ENCODE results near the gene TBC1D32. TPM values are rescaled to one million over a fixed set of nuclear protein-coding genes. Genes with fewer than 3 reads are reported as not detected.

Gene TBC1D32
- total RNA-seq, 5 donors from 2014 or later (not counting 1 experiment from before 2014, with no cell fraction given) = 8.2 to 20.2 (median 10.7) TPM

- ChIA-PET CTCF (interaction anchor here in 1 of 2 donors (0.6 kb wide), 1 partner anchor 827 kb away, joined by 3 read pairs; no protein-coding TSS in a partner anchor), POLR2A (no interaction called here)
- DNase-seq (no peak), ATAC-seq (replicated peaks in 1 of 4) (no peak)
- Mint-ChIP-seq H3K27me3 (no peaks in the 10 kb centered on the region), H3K36me3 (peaks cover 69% of the 10 kb centered on the region), H3K4me1 (no peaks in the 10 kb centered on the region), H3K4me3 (no peak overlapping the region), H3K27ac (no peak overlapping the region), H3K9me3 (peaks cover 20 to 40% (median 25%) of the 10 kb centered on the region in 3 donors)
- no peaks in the 10 kb centered on the region for H3K4me1 ChIP-seq (ENCODE audit: control insufficient read depth in 1 of 2, extremely low read depth in 1 of 2, insufficient read depth in 2 of 2, low read length in 2 of 2)
- H3K36me3 ChIP-seq (ENCODE audit: control insufficient read depth in 2 of 2, extremely low read depth in 1 of 2, insufficient read depth in 1 of 2, low read length in 1 of 2) = peaks cover 0 to 12% of the 10 kb centered on the region in 2 donors
- no peak overlapping the region for H3K27ac ChIP-seq (ENCODE audit: low read length)
- no peaks in the 10 kb centered on the region for H3K9me3 ChIP-seq
- H3K4me3 ChIP-seq (ENCODE audit: control insufficient read depth in 1 of 2, extremely low read depth in 1 of 2, low read length in 1 of 2) = no peak overlapping the region
- no CpG with 5 or more reads among the region's 2 CpGs for WGBS (ENCODE audit: insufficient coverage)
- H3K27me3 ChIP-seq (replicated peaks in 1 of 2; ENCODE audit: control insufficient read depth in 2 of 2, extremely low read depth in 1 of 2, insufficient read depth in 2 of 2, low read length in 1 of 2) = no peaks in the 10 kb centered on the region
These were observed 174.0 kb downstream of the TBC1D32 start for GRCh38 chr6:121160276-121160675.

- Mint-ChIP-seq H3K9me3 (peaks cover 25 to 42% (median 26%) of the 10 kb centered on the region in 3 donors), H3K36me3 (peaks cover 83% of the 10 kb centered on the region), H3K27me3 (no peaks in the 10 kb centered on the region), H3K27ac (no peak overlapping the region), H3K4me1 (no peaks in the 10 kb centered on the region), H3K4me3 (no peak overlapping the region)
- peaks cover 0 to 12% of the 10 kb centered on the region in 2 donors for H3K36me3 ChIP-seq (ENCODE audit: control insufficient read depth in 2 of 2, extremely low read depth in 1 of 2, insufficient read depth in 1 of 2, low read length in 1 of 2)
- no peak overlapping the region for H3K4me3 ChIP-seq (ENCODE audit: control insufficient read depth in 1 of 2, extremely low read depth in 1 of 2, low read length in 1 of 2)
- CTCF ChIA-PET = no interaction called here
- H3K27ac ChIP-seq (ENCODE audit: low read length) = no peak overlapping the region
- H3K9me3 ChIP-seq = no peaks in the 10 kb centered on the region
- POLR2A ChIA-PET = no interaction called here
- H3K4me1 ChIP-seq (ENCODE audit: control insufficient read depth in 1 of 2, extremely low read depth in 1 of 2, insufficient read depth in 2 of 2, low read length in 2 of 2) = no peaks in the 10 kb centered on the region
- DNase-seq (no peak), ATAC-seq (replicated peaks in 1 of 4) (no peak)
- no peaks in the 10 kb centered on the region for H3K27me3 ChIP-seq (replicated peaks in 1 of 2; ENCODE audit: control insufficient read depth in 2 of 2, extremely low read depth in 1 of 2, insufficient read depth in 2 of 2, low read length in 1 of 2)
These were observed 175.4 kb downstream of the TBC1D32 start for GRCh38 chr6:121158891-121159290.

GRCh38 chr6:121158438-121158837, 175.8 kb downstream of the TBC1D32 start:
- Histone ChIP-seq H3K27me3 (replicated peaks in 1 of 2; ENCODE audit: control insufficient read depth in 2 of 2, extremely low read depth in 1 of 2, insufficient read depth in 2 of 2, low read length in 1 of 2) (no peaks in the 10 kb centered on the region), H3K36me3 (ENCODE audit: control insufficient read depth in 2 of 2, extremely low read depth in 1 of 2, insufficient read depth in 1 of 2, low read length in 1 of 2) (peaks cover 0 to 12% of the 10 kb centered on the region in 2 donors), H3K9me3 (no peaks in the 10 kb centered on the region), H3K4me3 (ENCODE audit: control insufficient read depth in 1 of 2, extremely low read depth in 1 of 2, low read length in 1 of 2) (no peak overlapping the region), H3K4me1 (ENCODE audit: control insufficient read depth in 1 of 2, extremely low read depth in 1 of 2, insufficient read depth in 2 of 2, low read length in 2 of 2) (no peaks in the 10 kb centered on the region), H3K27ac (ENCODE audit: low read length) (no peak overlapping the region)
- ATAC-seq (replicated peaks in 1 of 4) (no peak), DNase-seq (no peak)
- no peaks in the 10 kb centered on the region for H3K27me3 Mint-ChIP-seq
- ChIA-PET CTCF (no interaction called here), POLR2A (no interaction called here)
- H3K27ac Mint-ChIP-seq = no peak overlapping the region
- H3K36me3 Mint-ChIP-seq = peaks cover 86% of the 10 kb centered on the region
- H3K4me3 Mint-ChIP-seq = no peak overlapping the region
- H3K9me3 Mint-ChIP-seq = peaks cover 25 to 42% (median 26%) of the 10 kb centered on the region in 3 donors
- H3K4me1 Mint-ChIP-seq = no peaks in the 10 kb centered on the region

- H3K4me1 ChIP-seq (ENCODE audit: control insufficient read depth in 1 of 2, extremely low read depth in 1 of 2, insufficient read depth in 2 of 2, low read length in 2 of 2) = no peaks in the 10 kb centered on the region
- H3K4me3 ChIP-seq (ENCODE audit: control insufficient read depth in 1 of 2, extremely low read depth in 1 of 2, low read length in 1 of 2) = no peak overlapping the region
- ATAC-seq (replicated peaks in 1 of 4) (no peak), DNase-seq (no peak)
- H3K27ac ChIP-seq (ENCODE audit: low read length) = no peak overlapping the region
- H3K27ac Mint-ChIP-seq = no peak overlapping the region
- ChIA-PET POLR2A (no interaction called here), CTCF (no interaction called here)
- H3K9me3 Mint-ChIP-seq = peaks cover 25 to 45% (median 28%) of the 10 kb centered on the region in 3 donors
- H3K9me3 ChIP-seq = no peaks in the 10 kb centered on the region
- H3K4me1 Mint-ChIP-seq = no peaks in the 10 kb centered on the region
- no CpG with 5 or more reads among the region's 1 CpG for WGBS (ENCODE audit: insufficient coverage)
- H3K4me3 Mint-ChIP-seq = no peak overlapping the region
- no peaks in the 10 kb centered on the region for H3K27me3 Mint-ChIP-seq
- H3K36me3 ChIP-seq (ENCODE audit: control insufficient read depth in 2 of 2, extremely low read depth in 1 of 2, insufficient read depth in 1 of 2, low read length in 1 of 2) = peaks cover 0 to 12% of the 10 kb centered on the region in 2 donors
- no peaks in the 10 kb centered on the region for H3K27me3 ChIP-seq (replicated peaks in 1 of 2; ENCODE audit: control insufficient read depth in 2 of 2, extremely low read depth in 1 of 2, insufficient read depth in 2 of 2, low read length in 1 of 2)
- H3K36me3 Mint-ChIP-seq = peaks cover 92% of the 10 kb centered on the region
These were observed 176.4 kb downstream of the TBC1D32 start for GRCh38 chr6:121157906-121158305.

GRCh38 chr6:121143476-121143875, 190.8 kb downstream of the TBC1D32 start:
- no peak overlapping the region for H3K27ac Mint-ChIP-seq
- no CpG with 5 or more reads among the region's 2 CpGs for WGBS (ENCODE audit: insufficient coverage)
- H3K36me3 Mint-ChIP-seq = peaks cover 28% of the 10 kb centered on the region
- H3K4me1 Mint-ChIP-seq = no peaks in the 10 kb centered on the region
- Histone ChIP-seq H3K9me3 (no peaks in the 10 kb centered on the region), H3K4me1 (ENCODE audit: control insufficient read depth in 1 of 2, extremely low read depth in 1 of 2, insufficient read depth in 2 of 2, low read length in 2 of 2) (no peaks in the 10 kb centered on the region), H3K27ac (ENCODE audit: low read length) (no peak overlapping the region), H3K36me3 (ENCODE audit: control insufficient read depth in 2 of 2, extremely low read depth in 1 of 2, insufficient read depth in 1 of 2, low read length in 1 of 2) (no peaks in the 10 kb centered on the region), H3K27me3 (replicated peaks in 1 of 2; ENCODE audit: control insufficient read depth in 2 of 2, extremely low read depth in 1 of 2, insufficient read depth in 2 of 2, low read length in 1 of 2) (no peaks in the 10 kb centered on the region), H3K4me3 (ENCODE audit: control insufficient read depth in 1 of 2, extremely low read depth in 1 of 2, low read length in 1 of 2) (no peak overlapping the region)
- ChIA-PET POLR2A (no interaction called here), CTCF (no interaction called here)
- DNase-seq (no peak), ATAC-seq (replicated peaks in 1 of 4) (no peak)
- H3K4me3 Mint-ChIP-seq = no peak overlapping the region
- H3K9me3 Mint-ChIP-seq = peaks cover 0 to 23% (median 17%) of the 10 kb centered on the region in 3 donors
- H3K27me3 Mint-ChIP-seq = no peaks in the 10 kb centered on the region

- Mint-ChIP-seq H3K27me3 (no peaks in the 10 kb centered on the region), H3K9me3 (peaks cover 0 to 20% (median 14%) of the 10 kb centered on the region in 3 donors), H3K27ac (no peak overlapping the region), H3K4me1 (no peaks in the 10 kb centered on the region), H3K4me3 (no peak overlapping the region), H3K36me3 (peaks cover 21% of the 10 kb centered on the region)
- no peaks in the 10 kb centered on the region for H3K36me3 ChIP-seq (ENCODE audit: control insufficient read depth in 2 of 2, extremely low read depth in 1 of 2, insufficient read depth in 1 of 2, low read length in 1 of 2)
- POLR2A ChIA-PET = no interaction called here
- DNase-seq = no peak
- H3K9me3 ChIP-seq = no peaks in the 10 kb centered on the region
- CTCF ChIA-PET = no interaction called here
- H3K4me3 ChIP-seq (ENCODE audit: control insufficient read depth in 1 of 2, extremely low read depth in 1 of 2, low read length in 1 of 2) = no peak overlapping the region
- H3K4me1 ChIP-seq (ENCODE audit: control insufficient read depth in 1 of 2, extremely low read depth in 1 of 2, insufficient read depth in 2 of 2, low read length in 2 of 2) = no peaks in the 10 kb centered on the region
- no peaks in the 10 kb centered on the region for H3K27me3 ChIP-seq (replicated peaks in 1 of 2; ENCODE audit: control insufficient read depth in 2 of 2, extremely low read depth in 1 of 2, insufficient read depth in 2 of 2, low read length in 1 of 2)
- ATAC-seq (replicated peaks in 1 of 4) = no peak
- H3K27ac ChIP-seq (ENCODE audit: low read length) = no peak overlapping the region
- 100% methylated on average over 2 of the region's 6 CpGs for WGBS (ENCODE audit: insufficient coverage)
These were observed 192.2 kb downstream of the TBC1D32 start for GRCh38 chr6:121142093-121142492.

GRCh38 chr6:121135425-121135824, 198.9 kb downstream of the TBC1D32 start:
- H3K4me3 ChIP-seq (ENCODE audit: control insufficient read depth in 1 of 2, extremely low read depth in 1 of 2, low read length in 1 of 2) = no peak overlapping the region
- ChIA-PET POLR2A (interaction anchor here in 1 of 2 donors (0.6 kb wide), 1 partner anchor 103 kb away, joined by 3 read pairs; no protein-coding TSS in a partner anchor), CTCF (no interaction called here)
- no peaks in the 10 kb centered on the region for H3K27me3 Mint-ChIP-seq
- no peak for DNase-seq
- ATAC-seq (replicated peaks in 1 of 4) = no peak
- no peak overlapping the region for H3K27ac ChIP-seq (ENCODE audit: low read length)
- H3K36me3 Mint-ChIP-seq = peaks cover 16% of the 10 kb centered on the region
- H3K4me1 Mint-ChIP-seq = no peaks in the 10 kb centered on the region
- no peak overlapping the region for H3K27ac Mint-ChIP-seq
- H3K27me3 ChIP-seq (replicated peaks in 1 of 2; ENCODE audit: control insufficient read depth in 2 of 2, extremely low read depth in 1 of 2, insufficient read depth in 2 of 2, low read length in 1 of 2) = no peaks in the 10 kb centered on the region
- H3K36me3 ChIP-seq (ENCODE audit: control insufficient read depth in 2 of 2, extremely low read depth in 1 of 2, insufficient read depth in 1 of 2, low read length in 1 of 2) = no peaks in the 10 kb centered on the region
- H3K4me3 Mint-ChIP-seq = no peak overlapping the region
- H3K9me3 ChIP-seq = no peaks in the 10 kb centered on the region
- H3K9me3 Mint-ChIP-seq = no peaks in the 10 kb centered on the region
- H3K4me1 ChIP-seq (ENCODE audit: control insufficient read depth in 1 of 2, extremely low read depth in 1 of 2, insufficient read depth in 2 of 2, low read length in 2 of 2) = no peaks in the 10 kb centered on the region

Data from T-cell (primary cell).